ENCODE results near the gene ATXN1.

The ATXN1 gene

GRCh38 chr6:16564436-16564835, 196.8 kb downstream of the ATXN1 start:
- TF ChIP-seq CTCF (IDR thresholded peaks at IDR 0.05; ENCODE audit: insufficient read depth, low read length, poor library complexity, severe bottlenecking), result no peak

DNA sequence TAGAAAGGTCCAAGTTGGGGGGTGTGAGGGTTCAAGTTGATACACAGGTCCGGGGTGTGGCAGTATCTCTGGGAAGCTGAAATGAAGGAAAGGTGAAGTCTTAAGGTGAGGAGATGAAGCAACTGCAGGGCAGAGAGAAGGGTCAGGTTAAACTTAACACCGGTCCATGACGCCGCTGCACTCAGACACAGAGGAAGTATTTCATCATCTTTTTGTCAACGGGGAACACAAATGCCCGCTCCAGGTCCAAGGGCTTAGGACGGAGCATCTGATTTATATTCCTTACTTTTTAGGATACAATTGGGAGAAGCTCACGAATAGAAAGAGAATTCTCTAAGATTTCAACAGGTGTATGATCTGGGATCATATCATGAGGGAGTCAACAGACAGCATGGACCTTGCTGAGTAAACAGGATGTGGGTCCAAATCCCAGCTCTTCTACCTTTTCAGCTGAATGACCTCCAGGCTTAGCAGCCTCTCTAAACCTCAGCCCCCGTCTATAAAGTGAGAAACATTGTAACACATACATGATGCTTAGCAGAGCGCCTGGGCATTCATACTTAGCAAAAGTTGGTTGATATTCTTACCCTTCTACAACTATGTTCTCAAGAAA, 197.5 kb downstream of the ATXN1 start:
- no peak for TF ChIP-seq CTCF (IDR thresholded peaks at IDR 0.05; ENCODE audit: insufficient read depth, low read length, poor library complexity, severe bottlenecking)
- H3K36me3 ChIP-seq (ENCODE audit: control insufficient read depth, insufficient read depth, low read length), result no peaks in the 10 kb centered on the region
- DNase-seq (ENCODE audit: extremely low read depth, insufficient read length), result no peak
- H3K4me3 ChIP-seq (replicated peaks; ENCODE audit: low read depth, low read length), result no peak overlapping the region
- no peaks in the 10 kb centered on the region for H3K27me3 ChIP-seq (replicated peaks; ENCODE audit: control insufficient read depth, insufficient read depth, low read length)

More at GRCh38 chr6:16564436-16564835, 196.8 kb downstream of the ATXN1 start:
- no peak overlapping the region for H3K4me3 ChIP-seq (replicated peaks; ENCODE audit: low read depth, low read length)
- DNase-seq (ENCODE audit: extremely low read depth, insufficient read length), result no peak
- H3K36me3 ChIP-seq (ENCODE audit: control insufficient read depth, insufficient read depth, low read length), result no peaks in the 10 kb centered on the region
- no peaks in the 10 kb centered on the region for H3K27me3 ChIP-seq (replicated peaks; ENCODE audit: control insufficient read depth, insufficient read depth, low read length)

DNA sequence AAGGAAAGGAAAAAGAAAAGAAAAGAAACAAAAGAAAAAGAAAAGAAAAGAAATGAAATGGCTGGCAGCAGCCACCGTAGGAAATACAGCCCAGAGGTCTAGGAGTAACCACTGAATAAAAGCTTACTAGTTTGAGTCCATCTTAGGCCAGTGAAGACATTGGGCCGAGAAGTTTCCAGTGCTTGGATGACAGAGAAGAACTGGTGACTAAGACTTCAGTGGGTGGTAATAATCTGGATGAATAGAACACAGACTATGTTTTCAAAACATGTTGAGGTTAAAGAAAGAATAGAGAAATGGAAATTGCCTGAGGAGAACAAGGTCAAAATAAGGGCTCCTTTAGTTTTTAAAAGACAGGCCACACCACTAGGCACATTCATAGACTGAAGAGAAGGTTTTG, 198.8 kb downstream of the ATXN1 start:
- Histone ChIP-seq H3K27me3 (replicated peaks; ENCODE audit: control insufficient read depth, insufficient read depth, low read length) (no peaks in the 10 kb centered on the region), H3K4me3 (replicated peaks; ENCODE audit: low read depth, low read length) (no peak overlapping the region), H3K36me3 (ENCODE audit: control insufficient read depth, insufficient read depth, low read length) (no peaks in the 10 kb centered on the region)
- no peak for TF ChIP-seq CTCF (IDR thresholded peaks at IDR 0.05; ENCODE audit: insufficient read depth, low read length, poor library complexity, severe bottlenecking)
- DNase-seq (ENCODE audit: extremely low read depth, insufficient read length), result no peak

- Histone ChIP-seq H3K27me3 (replicated peaks; ENCODE audit: control insufficient read depth, insufficient read depth, low read length) (no peaks in the 10 kb centered on the region), H3K36me3 (ENCODE audit: control insufficient read depth, insufficient read depth, low read length) (no peaks in the 10 kb centered on the region), H3K4me3 (replicated peaks; ENCODE audit: low read depth, low read length) (no peak overlapping the region)
- DNase-seq (ENCODE audit: extremely low read depth, insufficient read length), result no peak
- TF ChIP-seq CTCF (IDR thresholded peaks at IDR 0.05; ENCODE audit: insufficient read depth, low read length, poor library complexity, severe bottlenecking), result no peak
Observed at GRCh38 chr6:16559071-16559470, 202.2 kb downstream of the ATXN1 start.

- Histone ChIP-seq H3K4me3 (replicated peaks; ENCODE audit: low read depth, low read length) (no peak overlapping the region), H3K36me3 (ENCODE audit: control insufficient read depth, insufficient read depth, low read length) (no peaks in the 10 kb centered on the region), H3K27me3 (replicated peaks; ENCODE audit: control insufficient read depth, insufficient read depth, low read length) (no peaks in the 10 kb centered on the region)
- TF ChIP-seq CTCF (IDR thresholded peaks at IDR 0.05; ENCODE audit: insufficient read depth, low read length, poor library complexity, severe bottlenecking), result no peak
- DNase-seq (ENCODE audit: extremely low read depth, insufficient read length), result no peak
Observed at GRCh38 chr6:16555550-16555949, 205.7 kb downstream of the ATXN1 start.

DNA sequence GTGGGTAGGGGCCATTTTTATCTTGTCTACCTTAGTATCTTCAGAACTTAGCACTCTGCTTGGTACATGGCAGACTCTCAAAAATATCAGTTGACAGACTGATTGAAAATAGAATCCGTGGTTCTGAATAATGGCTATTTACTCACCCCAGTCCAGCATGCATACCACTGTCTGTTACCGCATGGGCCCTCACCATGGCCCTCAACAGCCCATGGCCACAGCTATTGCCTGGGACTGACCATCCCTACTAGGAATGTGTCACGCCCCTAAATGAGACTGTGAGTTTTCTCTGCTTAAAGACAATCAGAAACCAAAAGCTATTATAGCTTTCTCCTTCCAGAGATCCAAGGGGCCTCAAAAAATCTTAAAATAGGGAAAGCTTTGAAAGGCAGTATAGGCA, 207.7 kb downstream of the ATXN1 start:
- H3K36me3 ChIP-seq (ENCODE audit: control insufficient read depth, insufficient read depth, low read length), result no peaks in the 10 kb centered on the region

More for the DNA sequence above, 207.7 kb downstream of the ATXN1 start:
- Histone ChIP-seq H3K4me3 (replicated peaks; ENCODE audit: low read depth, low read length) (no peak overlapping the region), H3K27me3 (replicated peaks; ENCODE audit: control insufficient read depth, insufficient read depth, low read length) (no peaks in the 10 kb centered on the region)
- no peak for DNase-seq (ENCODE audit: extremely low read depth, insufficient read length)
- TF ChIP-seq CTCF (IDR thresholded peaks at IDR 0.05; ENCODE audit: insufficient read depth, low read length, poor library complexity, severe bottlenecking), result no peak
